Hematopoietic multipotent progenitor cell (in vitro differentiated cells): ENCODE data around the gene NUP50. TPM values are rescaled to one million over a fixed set of nuclear protein-coding genes. Genes with fewer than 3 reads are reported as not detected.

Source experiments
- DNase-seq, 3 donors: peaks; one replicate each; pipeline ENCODE4 v3.0.0-alpha.2; 2011 to 2015; ENCODE audit warnings: low read depth in 2 of 3, low spot score in 2 of 3
- small RNA-seq: library from RNA; depleted of rRNA; stranded (forward); fragments of <200 nt; gene quantifications from one replicate; pipeline ENCODE3, GENCODE V24; 2012
- total RNA-seq: library from RNA; depleted of rRNA; stranded (reverse); fragments of >200 nt; gene quantifications from one replicate; pipeline ENCODE4 v1.2.3, GENCODE V29; 2012

The NUP50 gene
- total RNA-seq, 1 donor = 47.7 TPM

DNA sequence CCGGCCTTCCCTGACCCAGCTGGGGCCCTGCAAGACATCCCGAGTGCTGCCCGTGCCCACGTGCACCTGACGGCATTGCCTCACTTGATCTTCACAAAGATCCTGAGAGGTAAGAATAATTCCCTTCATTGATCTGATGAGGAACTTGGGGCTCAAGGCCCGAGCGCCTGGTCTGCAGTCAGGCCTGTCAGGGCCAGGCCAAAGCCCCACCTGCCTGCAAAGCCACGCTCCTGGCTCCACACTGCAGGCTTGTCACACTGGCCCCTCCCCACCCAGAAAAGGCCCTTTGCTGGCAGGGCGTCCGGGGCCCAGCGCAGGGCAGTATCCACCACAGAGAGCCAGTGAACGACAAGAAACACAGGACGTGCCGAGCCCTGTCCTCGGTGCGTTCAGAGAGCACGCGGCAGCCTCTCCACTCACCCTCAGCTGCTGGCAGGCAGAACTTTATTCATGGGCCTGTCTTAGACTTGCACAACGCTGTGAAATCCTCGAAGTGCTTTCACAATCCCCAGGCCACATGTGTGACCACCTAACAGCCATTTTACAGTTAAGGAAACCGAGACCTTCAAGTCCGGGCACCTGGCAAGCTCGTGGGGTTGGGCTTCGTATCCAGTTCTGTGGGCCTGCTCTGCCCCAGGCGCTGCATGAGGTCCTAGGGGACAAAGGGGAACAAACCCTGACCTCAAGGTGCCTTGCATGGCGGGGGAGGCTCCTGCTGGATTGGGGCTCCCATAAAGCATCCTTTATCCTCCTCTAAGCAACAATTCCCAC lies 62.2 kb downstream of the NUP50 start:
- peak in 1 of 3 donors; percentile 29 for DNase-seq

- DNase-seq = peak in 2 of 3 donors; percentile 19 to 26
These were observed 62.9 kb downstream of the NUP50 start for GRCh38 chr22:45226503-45227186.

GRCh38 chr22:45227645-45228400 lies 64.1 kb downstream of the NUP50 start:
- DNase-seq = no peak

GRCh38 chr22:45228401-45228754 lies 64.7 kb downstream of the NUP50 start:
- DNase-seq = no peak

- no peak for DNase-seq
These were observed 65.5 kb downstream of the NUP50 start for GRCh38 chr22:45229181-45229580.

- DNase-seq = no peak
These were observed 66.4 kb downstream of the NUP50 start for GRCh38 chr22:45230026-45230721.

DNA sequence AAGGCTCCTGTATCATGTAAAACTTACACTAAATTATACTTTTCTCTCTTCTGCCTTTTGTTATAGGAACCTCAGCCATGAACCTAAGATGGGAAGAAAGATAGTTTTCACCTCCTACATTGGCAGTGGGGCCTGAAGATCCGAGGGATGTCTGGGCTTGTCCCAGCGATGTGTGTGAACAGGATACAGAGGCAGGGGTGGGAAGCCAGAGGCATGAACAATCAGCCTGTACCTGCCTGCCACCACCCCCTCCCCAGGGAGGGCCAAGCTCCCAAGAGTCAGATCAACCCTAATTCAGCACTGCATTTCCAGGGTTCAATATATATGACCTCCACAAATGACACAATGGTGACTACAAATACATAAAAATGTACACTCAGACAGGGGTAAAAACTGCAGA lies 67.6 kb downstream of the NUP50 start:
- no peak for DNase-seq

- no peak for DNase-seq
These were observed 69.7 kb downstream of the NUP50 start for GRCh38 chr22:45233386-45233785.

DNA sequence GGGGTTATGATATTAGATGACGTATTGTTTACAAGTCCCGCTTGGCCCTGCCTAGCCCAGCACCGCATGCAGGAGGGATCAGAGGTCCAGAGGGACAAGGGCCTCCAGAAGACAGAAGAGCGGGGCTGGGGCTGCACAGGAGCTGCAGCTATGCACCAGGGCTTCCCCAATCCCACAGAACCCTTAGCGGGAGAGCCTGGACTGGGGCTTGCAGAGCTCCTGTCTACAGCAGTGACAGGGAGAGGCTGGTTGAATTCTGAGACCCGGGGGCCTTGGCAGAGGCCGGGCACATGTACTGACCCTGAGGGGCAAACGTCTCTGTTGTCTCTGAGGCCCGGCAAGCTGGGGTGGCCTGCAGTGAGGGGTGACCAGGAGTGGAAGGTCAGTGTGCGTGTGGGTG lies 70.1 kb downstream of the NUP50 start:
- DNase-seq = no peak

- DNase-seq = peak in 2 of 3 donors; percentile 72 to 90
These were observed 71.5 kb downstream of the NUP50 start for GRCh38 chr22:45235101-45235777.

DNA sequence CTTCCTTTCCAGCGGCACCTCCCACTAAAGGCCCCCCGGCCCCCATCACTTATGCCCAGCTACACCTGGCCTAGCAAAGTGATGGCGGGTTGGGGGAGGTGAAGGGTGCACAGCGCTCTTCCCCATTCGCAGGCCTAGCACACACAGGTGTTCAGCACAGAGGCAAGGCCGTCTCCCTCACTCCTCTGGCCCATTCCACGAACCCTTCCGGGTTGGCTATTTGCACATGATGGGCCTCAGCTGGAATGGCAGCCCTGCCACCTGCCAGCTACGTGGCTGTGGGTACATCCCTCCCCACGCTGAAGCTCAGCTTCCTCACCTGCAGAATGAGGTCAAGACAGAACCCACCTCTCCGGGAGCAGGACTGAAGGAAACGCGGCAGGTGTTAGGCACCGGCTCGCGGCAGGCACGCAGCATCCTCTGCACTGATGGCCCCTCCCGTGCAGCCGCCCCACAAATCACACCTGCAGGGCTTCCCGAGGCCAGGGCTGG lies 72.2 kb downstream of the NUP50 start:
- DNase-seq = no peak

- DNase-seq = no peak
These were observed 73.6 kb downstream of the NUP50 start for GRCh38 chr22:45237065-45237990.

Small RNAs within 50 kb of the gene (small RNA-seq; reads per million reads assigned to genes)
- gene MIR1249 = 0.41 reads per million

Other genes with a start within 250 kb of the NUP50 start
- under 0.01 TPM for gene PHF21B, start 153.9 kb upstream of the NUP50 start, total RNA-seq
- 68.7 TPM for gene KIAA0930, start 77.0 kb downstream of the NUP50 start, total RNA-seq
- gene UPK3A, start 121.0 kb downstream of the NUP50 start, total RNA-seq = not detected
- 73.2 TPM for gene FAM118A, start 146.0 kb downstream of the NUP50 start, total RNA-seq
- not detected for gene SMC1B, start 249.7 kb downstream of the NUP50 start, total RNA-seq
- 0.54 TPM for gene RIBC2, start 249.8 kb downstream of the NUP50 start, total RNA-seq